WTC11 (cell line): ENCODE data around the gene MYBPHL. TPM values are rescaled to one million over a fixed set of nuclear protein-coding genes. Genes with fewer than 3 reads are reported as not detected.

Source experiments
- ATAC-seq: fragments of 200-7000 bp; cut with Tn5 transposase; 2 replicates; pipeline ENCODE4 v1.10.0; 2021; ENCODE audit warnings: mild to moderate bottlenecking, moderate library complexity
- CTCF ChIA-PET: fragments of 300-600 bp; sonication (Branson Sonifier 250); formaldehyde crosslinking; loops from one replicate; lab custom pipeline; 2021; ENCODE audit warnings: antibody characterized with exemption; lab: Charles Lee
- POLR2A ChIA-PET: fragments of 350-600 bp; sonication (Branson Sonifier 250); formaldehyde crosslinking; loops from one replicate; lab custom pipeline; 2021; ENCODE audit warnings: antibody characterized with exemption; lab: Charles Lee
- DNase-seq: peaks from one replicate; pipeline ENCODE4 v3.0.0; 2021; ENCODE audit warnings: low spot score
- H3K27ac Mint-ChIP-seq: 2 replicates; pipeline ENCODE4 v1.8.0; 2021; ENCODE audit warnings: mixed read lengths
- H3K27me3 Mint-ChIP-seq: 2 replicates; pipeline ENCODE4 v1.8.0; 2021; ENCODE audit warnings: low read depth, mild to moderate bottlenecking, moderate library complexity, mixed read lengths
- H3K36me3 Mint-ChIP-seq: 2 replicates; pipeline ENCODE4 v1.8.0; 2021; ENCODE audit warnings: mixed read lengths
- H3K4me1 Mint-ChIP-seq: 2 replicates; pipeline ENCODE4 v1.8.0; 2022; ENCODE audit warnings: mixed read lengths
- H3K4me3 Mint-ChIP-seq: 2 replicates; pipeline ENCODE4 v1.8.0; 2021; ENCODE audit warnings: mild to moderate bottlenecking, moderate library complexity, mixed read lengths
- H3K9me3 Mint-ChIP-seq: 2 replicates; pipeline ENCODE4 v1.8.0; 2021; ENCODE audit warnings: mixed read lengths
- CDX4 ChIP-seq: fragments of 250-450 bp; sonication (Bioruptor Pico); IDR thresholded peaks from 2 replicates; pipeline ENCODE4 v1.9.0; 2021; ENCODE audit warnings: moderate library complexity, mild to moderate bottlenecking, inconsistent platforms, borderline replicate concordance
- E2F1 ChIP-seq: sonication (generic); formaldehyde crosslinking; IDR thresholded peaks from 2 replicates; pipeline ENCODE4 v1.8.0; 2022; ENCODE audit warnings: mild to moderate bottlenecking, missing genetic modification reagents
- FOXP1 ChIP-seq: sonication (generic); formaldehyde crosslinking; IDR thresholded peaks from 2 replicates; pipeline ENCODE4 v1.8.0; 2022; ENCODE audit warnings: missing genetic modification reagents, mild to moderate bottlenecking, moderate library complexity, borderline replicate concordance
- HMGA2 ChIP-seq: fragments of 250-450 bp; sonication (Bioruptor Pico); IDR thresholded peaks from 2 replicates; pipeline ENCODE4 v1.4.0; 2021; ENCODE audit warnings: mild to moderate bottlenecking, moderate library complexity
- HMGXB4 ChIP-seq: sonication (generic); formaldehyde crosslinking; IDR thresholded peaks from 2 replicates; pipeline ENCODE4 v1.8.1; 2023; ENCODE audit warnings: mild to moderate bottlenecking, moderate library complexity, missing genetic modification reagents
- JUN ChIP-seq: sonication (generic); formaldehyde crosslinking; IDR thresholded peaks from 2 replicates; pipeline ENCODE4 v1.8.0; 2023; ENCODE audit warnings: mild to moderate bottlenecking, missing genetic modification reagents
- NFE2L1 ChIP-seq: sonication (generic); formaldehyde crosslinking; IDR thresholded peaks from 2 replicates; pipeline ENCODE4 v1.8.1; 2023; ENCODE audit warnings: missing genetic modification reagents
- OVOL2 ChIP-seq: fragments of 250-450 bp; sonication (Bioruptor Pico); IDR thresholded peaks from 2 replicates; pipeline ENCODE4 v1.9.0; 2021; ENCODE audit warnings: mild to moderate bottlenecking, borderline replicate concordance
- RORB ChIP-seq: fragments of 250-450 bp; sonication (Bioruptor Pico); IDR thresholded peaks from 2 replicates; pipeline ENCODE4 v1.9.0; 2021; ENCODE audit warnings: mild to moderate bottlenecking
- SMAD4 ChIP-seq: sonication (generic); formaldehyde crosslinking; IDR thresholded peaks from 2 replicates; pipeline ENCODE4 v1.8.0; 2022; ENCODE audit warnings: mild to moderate bottlenecking, missing genetic modification reagents
- STAT6 ChIP-seq: sonication (generic); formaldehyde crosslinking; conservative IDR thresholded peaks from 2 replicates; pipeline ENCODE4 v1.8.1; 2023; ENCODE audit warnings: mild to moderate bottlenecking, low read depth, missing genetic modification reagents, moderate library complexity
- ZBTB43 ChIP-seq: sonication (generic); formaldehyde crosslinking; IDR thresholded peaks from 2 replicates; pipeline ENCODE4 v1.8.1; 2023; ENCODE audit warnings: mild to moderate bottlenecking, missing genetic modification reagents
- ZNF416 ChIP-seq: fragments of 250-450 bp; sonication (Bioruptor Pico); IDR thresholded peaks from 2 replicates; pipeline ENCODE4 v1.9.0; 2021; ENCODE audit warnings: mild to moderate bottlenecking, inconsistent platforms
- ZNF423 ChIP-seq: fragments of 250-450 bp; sonication (Bioruptor Pico); IDR thresholded peaks from 2 replicates; pipeline ENCODE4 v2.1.2; 2022; ENCODE audit warnings: mild to moderate bottlenecking, moderate library complexity
- ZSCAN18 ChIP-seq: fragments of 250-450 bp; sonication (Bioruptor Pico); IDR thresholded peaks from 2 replicates; pipeline ENCODE4 v2.1.2; 2022; ENCODE audit warnings: mild to moderate bottlenecking, moderate library complexity
- total RNA-seq: library from RNA; stranded (reverse); gene quantifications from 3 replicates; pipeline ENCODE4 v1.2.3, GENCODE V29; 2021

Gene MYBPHL
- total RNA-seq, 1 experiment from 2014 or later: 1.2 TPM

GRCh38 chr1:109250454-109251276 lies 56.1 kb downstream of the MYBPHL start:
- POLR2A ChIA-PET: interaction anchor here (1.1 to 3.0 kb wide), 4 partner anchors 11 to 150 kb away, joined by 3 to 21 read pairs (median 4); no protein-coding TSS in a partner anchor
- ATAC-seq: no peak
- H3K9me3 Mint-ChIP-seq: peaks cover 8% of the 10 kb centered on the region; the same call in 1 of the 2 replicates
- CTCF ChIA-PET: interaction anchor here (1.0 to 5.9 kb wide), 8 partner anchors 9 to 282 kb away, joined by 3 to 81 read pairs (median 7); partner anchors contain the start of genes SARS1 and SORT1
- DNase-seq: no peak
- H3K27me3 Mint-ChIP-seq: peaks cover 36% of the 10 kb centered on the region
- H3K4me1 Mint-ChIP-seq: peaks cover 41% of the 10 kb centered on the region
- peak overlapping the region; percentile 63 for H3K4me3 Mint-ChIP-seq
- TF ChIP-seq HMGXB4 (CRISPR knock-in tag): no peak; the same call in 1 of the 2 replicates
- TF ChIP-seq HMGA2 (CRISPR knock-in tag): no peak
- no peak for TF ChIP-seq ZNF416 (CRISPR knock-in tag)
- TF ChIP-seq SMAD4 (CRISPR knock-in tag): no peak
- no peak for TF ChIP-seq CDX4 (CRISPR knock-in tag)
- TF ChIP-seq ZSCAN18 (CRISPR knock-in tag): no peak
- no peak for TF ChIP-seq ZBTB43 (CRISPR knock-in tag)
- TF ChIP-seq OVOL2: no peak
- TF ChIP-seq JUN (CRISPR knock-in tag): no peak
- no peak overlapping the region for H3K27ac Mint-ChIP-seq
- peaks cover 17% of the 10 kb centered on the region for H3K36me3 Mint-ChIP-seq

- Mint-ChIP-seq H3K4me3 (peak overlapping the region; percentile 63), H3K27me3 (peaks cover 36% of the 10 kb centered on the region), H3K4me1 (peaks cover 33% of the 10 kb centered on the region), H3K9me3 (peaks cover 8% of the 10 kb centered on the region; the same call in 1 of the 2 replicates), H3K27ac (no peak overlapping the region), H3K36me3 (peaks cover 17% of the 10 kb centered on the region)
- peak; percentile 8 for ATAC-seq
- ChIA-PET CTCF (interaction anchor here (1.0 to 5.9 kb wide), 10 partner anchors 9 to 283 kb away, joined by 3 to 81 read pairs (median 4); partner anchors contain the start of genes SARS1 and SORT1), POLR2A (interaction anchor here (1.1 to 3.0 kb wide), 4 partner anchors 10 to 150 kb away, joined by 3 to 21 read pairs (median 4); no protein-coding TSS in a partner anchor)
- no peak for DNase-seq
- TF ChIP-seq ZNF423 (CRISPR knock-in tag) (peak; percentile 55), RORB (CRISPR knock-in tag) (no peak)
Measured at GRCh38 chr1:109249654-109250401, 57.0 kb downstream of the MYBPHL start.

GRCh38 chr1:109248797-109249629 lies 57.8 kb downstream of the MYBPHL start, which contains the start of gene CELSR2:
CELSR2 (plus strand) TSS chr1:109249539; CDS start chr1:109250080, 541 bp downstream.
- Mint-ChIP-seq H3K4me3 (peak within 1 kb of the TSS; percentile 63), H3K36me3 (peaks cover 17% of the 10 kb centered on the region), H3K4me1 (peaks cover 24% of the 10 kb centered on the region), H3K27ac (no peak within 1 kb of the TSS), H3K9me3 (peaks cover 8% of the 10 kb centered on the region; the same call in 1 of the 2 replicates), H3K27me3 (peaks cover 36% of the 10 kb centered on the region)
- ATAC-seq: peak; percentile 84
- peak; percentile 88 for DNase-seq
- POLR2A ChIA-PET: interaction anchor here (1.0 to 3.0 kb wide), 5 partner anchors 9 to 149 kb away, joined by 3 to 21 read pairs (median 3); no protein-coding TSS in a partner anchor
- CTCF ChIA-PET: interaction anchor here (1.0 to 5.9 kb wide), 11 partner anchors 9 to 284 kb away, joined by 3 to 81 read pairs (median 3); partner anchors contain the start of genes SARS1 and SORT1
- TF ChIP-seq E2F1 (CRISPR knock-in tag): 0 out of 2 replicates have a peak, but pooled peaks have one; percentile 53
- TF ChIP-seq NFE2L1 (CRISPR knock-in tag): 0 out of 2 replicates have a peak, but pooled peaks have one; percentile 14
- no peak for TF ChIP-seq STAT6 (CRISPR knock-in tag)
- TF ChIP-seq FOXP1 (CRISPR knock-in tag): peak; percentile 52; the same call in 1 of the 2 replicates
